Aorta (tissue), 5 donors: ENCODE measurements around the gene VWC2. TPM values are rescaled to one million over a fixed set of nuclear protein-coding genes. Genes with fewer than 3 reads are reported as not detected.

Source experiments
- ATAC-seq: fragments of 200-7000 bp; cut with Tn5 transposase; one replicate; pipeline ENCODE4 v1.9.1; 2022; ENCODE audit warnings: moderate library complexity; ENCODE audit not compliant: low FRiP score
- DNase-seq, 2 donors: peaks; one replicate each; pipeline ENCODE4 v3.0.0-alpha.2; 2020
- H3K27ac ChIP-seq, 2 donors: one replicate each; pipeline ENCODE4 v1.5.1; 2013; ENCODE audit warnings: low read length in 2 of 2, mild to moderate bottlenecking in 2 of 2, moderate library complexity in 2 of 2, control low read depth in 1 of 2, inconsistent platforms in 1 of 2, low read depth in 1 of 2
- H3K27me3 ChIP-seq, 2 donors: one replicate each; pipeline ENCODE4 v1.6.1; 2013; ENCODE audit warnings: control low read depth in 1 of 2, low read length in 1 of 2, mild to moderate bottlenecking in 1 of 2, moderate library complexity in 1 of 2; ENCODE audit not compliant: insufficient read depth in 2 of 2, control insufficient read depth in 1 of 2
- H3K36me3 ChIP-seq, 2 donors: one replicate each; pipeline ENCODE4 v1.6.1; 2013; ENCODE audit warnings: control low read depth in 1 of 2, low read length in 1 of 2, mild to moderate bottlenecking in 1 of 2; ENCODE audit not compliant: insufficient read depth in 2 of 2, control insufficient read depth in 1 of 2
- H3K4me1 ChIP-seq, 2 donors: one replicate each; pipeline ENCODE4 v1.6.1; 2013; ENCODE audit warnings: low read length in 2 of 2, control low read depth in 1 of 2, mild to moderate bottlenecking in 1 of 2, moderate library complexity in 1 of 2; ENCODE audit not compliant: insufficient read depth in 2 of 2, control insufficient read depth in 1 of 2
- H3K4me3 ChIP-seq, 2 donors: one replicate each; pipeline ENCODE4 v1.5.1; 2013; ENCODE audit warnings: low read length in 2 of 2, control low read depth in 1 of 2, mild to moderate bottlenecking in 1 of 2
- H3K9me3 ChIP-seq: one replicate; pipeline ENCODE4 v1.6.1; 2013; ENCODE audit warnings: mild to moderate bottlenecking, low read length; ENCODE audit not compliant: control insufficient read depth
- WGBS, 2 donors: extraction: QIAGEN DNeasy Blood & Tissue Kit; methylation state at CpG; one replicate each; pipeline ENCODE4 v1.1.7; 2013; 5-methylcytosine and 5-hydroxymethylcytosine counted together
- intact Hi-C, 2 donors: fragments of 100-400 bp; cut with DNase I; formaldehyde crosslinking; loops; one replicate each; pipeline versions ENCODE4 v1.14.2 to v1.15.0; 2022
- polyA plus RNA-seq, 2 donors: library from polyadenylated mRNA; stranded (reverse); fragments of 200-250 nt; gene quantifications; one replicate each; pipeline ENCODE4 v1.2.3, GENCODE V29; 2013
- total RNA-seq, 2 donors: library from RNA; stranded (reverse); fragmentation: NEBNext Ultra II Directional; extraction: Animal tissue kit (Norgen Biotek cat#: 25700); gene quantifications; one replicate each; pipeline ENCODE4 v1.2.1, GENCODE V29; 2021
- donor health status: healthy with polysubstance abuse.
- donor health status: Bipolar disorder and iron deficiency.
- donor health status: DM: no; HTN: no; CAD: no.
- donor health status: DM: no; HTN: no; CAD: no.
- donor health status: DM: yes; HTN: yes; CAD: no.

Gene VWC2
- total and polyA plus RNA-seq, 4 donors: 0.03 TPM; not detected in 3

GRCh38 chr7:49791088-49791741 lies 17.8 kb downstream of the VWC2 start:
- Histone ChIP-seq H3K27me3 (no peaks in the 10 kb centered on the region), H3K27ac (no peak overlapping the region), H3K4me1 (no peaks in the 10 kb centered on the region), H3K36me3 (no peaks in the 10 kb centered on the region), H3K4me3 (no peak overlapping the region), H3K9me3 (peaks cover 1% of the 10 kb centered on the region)
- ATAC-seq (no peak), DNase-seq (no peak)
- intact Hi-C loops: no loop called here
- 24 to 26% methylated on average over 7 of the region's 7 CpGs for WGBS, 2 donors

- Histone ChIP-seq H3K27me3 (no peaks in the 10 kb centered on the region), H3K9me3 (peaks cover 1% of the 10 kb centered on the region), H3K4me3 (no peak overlapping the region), H3K36me3 (no peaks in the 10 kb centered on the region), H3K27ac (no peak overlapping the region), H3K4me1 (no peaks in the 10 kb centered on the region)
- intact Hi-C loops: no loop called here
- ATAC-seq (no peak), DNase-seq (no peak)
- WGBS, 2 donors: 62 to 88% methylated on average over 6 of the region's 6 CpGs
These were observed 24.7 kb downstream of the VWC2 start for GRCh38 chr7:49797987-49798660.

- no peak overlapping the region for H3K27ac ChIP-seq
- intact Hi-C loops: no loop called here
- H3K4me1 ChIP-seq: no peaks in the 10 kb centered on the region
- no peaks in the 10 kb centered on the region for H3K27me3 ChIP-seq
- ATAC-seq: no peak
- 84 to 88% methylated on average over 5 of the region's 5 CpGs for WGBS, 2 donors
- no peaks in the 10 kb centered on the region for H3K36me3 ChIP-seq
- no peaks in the 10 kb centered on the region for H3K9me3 ChIP-seq
- no peak for DNase-seq
- no peak overlapping the region for H3K4me3 ChIP-seq
These were observed 26.6 kb downstream of the VWC2 start for GRCh38 chr7:49800031-49800430.

- Histone ChIP-seq H3K27ac (no peak overlapping the region), H3K4me1 (no peaks in the 10 kb centered on the region), H3K4me3 (no peak overlapping the region), H3K9me3 (no peaks in the 10 kb centered on the region), H3K27me3 (no peaks in the 10 kb centered on the region), H3K36me3 (no peaks in the 10 kb centered on the region)
- ATAC-seq: no peak
- DNase-seq: no peak
- intact Hi-C loops: no loop called here
- 95 to 96% methylated on average over 15 of the region's 15 CpGs for WGBS, 2 donors
These were observed 29.2 kb downstream of the VWC2 start for GRCh38 chr7:49802600-49802999.

- no peaks in the 10 kb centered on the region for H3K4me1 ChIP-seq
- no peak overlapping the region for H3K4me3 ChIP-seq
- intact Hi-C loops: no loop called here
- no peak overlapping the region for H3K27ac ChIP-seq
- no peaks in the 10 kb centered on the region for H3K27me3 ChIP-seq
- H3K36me3 ChIP-seq: no peaks in the 10 kb centered on the region
- DNase-seq: no peak
- 94 to 96% methylated on average over 4 of the region's 4 CpGs for WGBS, 2 donors
- H3K9me3 ChIP-seq: no peaks in the 10 kb centered on the region
- ATAC-seq: no peak
These were observed 30.4 kb downstream of the VWC2 start for GRCh38 chr7:49803812-49804211.

GRCh38 chr7:49805371-49806007 lies 32.1 kb downstream of the VWC2 start:
- ATAC-seq (no peak), DNase-seq (no peak)
- H3K4me3 ChIP-seq: no peak overlapping the region
- no peaks in the 10 kb centered on the region for H3K9me3 ChIP-seq
- intact Hi-C loops: no loop called here
- no peaks in the 10 kb centered on the region for H3K4me1 ChIP-seq
- H3K27me3 ChIP-seq: no peaks in the 10 kb centered on the region
- H3K27ac ChIP-seq: no peak overlapping the region
- 30 to 53% methylated on average over 2 of the region's 2 CpGs for WGBS, 2 donors
- no peaks in the 10 kb centered on the region for H3K36me3 ChIP-seq

- DNase-seq (no peak), ATAC-seq (no peak)
- H3K9me3 ChIP-seq: no peaks in the 10 kb centered on the region
- H3K27ac ChIP-seq: no peak overlapping the region
- H3K27me3 ChIP-seq: no peaks in the 10 kb centered on the region
- H3K4me1 ChIP-seq: no peaks in the 10 kb centered on the region
- intact Hi-C loops: no loop called here
- no peak overlapping the region for H3K4me3 ChIP-seq
- no peaks in the 10 kb centered on the region for H3K36me3 ChIP-seq
These were observed 39.1 kb downstream of the VWC2 start for GRCh38 chr7:49812534-49812933.

GRCh38 chr7:49817279-49817678 lies 43.8 kb downstream of the VWC2 start:
- ATAC-seq (no peak), DNase-seq (no peak)
- H3K9me3 ChIP-seq: no peaks in the 10 kb centered on the region
- no peaks in the 10 kb centered on the region for H3K27me3 ChIP-seq
- WGBS, 2 donors: 41 to 69% methylated on average over 1 of the region's 1 CpG
- intact Hi-C loops: no loop called here
- H3K4me3 ChIP-seq: no peak overlapping the region
- H3K36me3 ChIP-seq: no peaks in the 10 kb centered on the region
- H3K27ac ChIP-seq: no peak overlapping the region
- no peaks in the 10 kb centered on the region for H3K4me1 ChIP-seq

- ATAC-seq: no peak
- Histone ChIP-seq H3K9me3 (peaks cover 3% of the 10 kb centered on the region), H3K4me3 (no peak overlapping the region), H3K36me3 (no peaks in the 10 kb centered on the region), H3K4me1 (no peaks in the 10 kb centered on the region), H3K27ac (no peak overlapping the region), H3K27me3 (no peaks in the 10 kb centered on the region)
- DNase-seq: no peak
- intact Hi-C loops: no loop called here
These were observed 47.7 kb downstream of the VWC2 start for GRCh38 chr7:49821181-49821580.
